Nephron (organoid): Measurements from ENCODE around the gene TECR.
A peak's percentile ranks its signal among the peaks of the same experiment; 100 is the strongest.

Experiments
- H3K27ac Mint-ChIP-seq, 3 experiments: 2 replicates each; pipeline ENCODE4 v1.8.0; 2020; ENCODE audit warnings: mixed read lengths in 3 of 3, mild to moderate bottlenecking in 2 of 3, moderate library complexity in 1 of 3
- H3K27me3 Mint-ChIP-seq: 2 replicates; pipeline ENCODE4 v1.8.0; 2021; ENCODE audit warnings: low read depth, mild to moderate bottlenecking, moderate library complexity, mixed read lengths
- H3K36me3 Mint-ChIP-seq: 2 replicates; pipeline ENCODE4 v1.8.0; 2020; ENCODE audit warnings: low read depth, mixed read lengths
- H3K4me1 Mint-ChIP-seq: 2 replicates; pipeline ENCODE4 v1.8.0; 2020; ENCODE audit warnings: mixed read lengths
- H3K4me3 Mint-ChIP-seq, 3 experiments: 2 replicates each; pipeline ENCODE4 v1.8.0; 2020; ENCODE audit warnings: mild to moderate bottlenecking in 3 of 3, mixed read lengths in 3 of 3, moderate library complexity in 2 of 3
- H3K9me3 Mint-ChIP-seq: 2 replicates; pipeline ENCODE4 v1.8.0; 2020; ENCODE audit warnings: mixed read lengths
- CTCF ChIP-seq, 3 experiments: fragments of 200-600 bp; sonication (generic); IDR thresholded peaks; one replicate each; pipeline ENCODE4 v1.5.0; 2021; ENCODE audit warnings: antibody characterized with exemption in 3 of 3; ENCODE audit not compliant: unreplicated experiment in 3 of 3

Gene TECR

GRCh38 chr19:14492756-14493337 lies 36.5 kb upstream of the TECR start:
- peaks cover 19% of the 10 kb centered on the region for H3K4me1 Mint-ChIP-seq
- peaks cover 39% of the 10 kb centered on the region for H3K36me3 Mint-ChIP-seq
- TF ChIP-seq CTCF (IDR thresholded peaks at IDR 0.05; ENCODE audit: unreplicated experiment in 3 of 3): no peak
- peaks cover 4% of the 10 kb centered on the region for H3K27me3 Mint-ChIP-seq
- H3K27ac Mint-ChIP-seq: no peak overlapping the region
- no peaks in the 10 kb centered on the region for H3K9me3 Mint-ChIP-seq
- no peak overlapping the region for H3K4me3 Mint-ChIP-seq

- H3K4me1 Mint-ChIP-seq: peaks cover 19% of the 10 kb centered on the region
- H3K36me3 Mint-ChIP-seq: peaks cover 26% of the 10 kb centered on the region
- peaks cover 4% of the 10 kb centered on the region for H3K27me3 Mint-ChIP-seq
- H3K27ac Mint-ChIP-seq: peak overlapping the region; percentile 13 to 55 (median 20)
- no peaks in the 10 kb centered on the region for H3K9me3 Mint-ChIP-seq
- H3K4me3 Mint-ChIP-seq: peak overlapping the region; percentile 84 to 90 (median 90)
- no peak for TF ChIP-seq CTCF (IDR thresholded peaks at IDR 0.05; ENCODE audit: unreplicated experiment in 3 of 3)
Measured at GRCh38 chr19:14494411-14494810, 35.0 kb upstream of the TECR start.

- Mint-ChIP-seq H3K36me3 (peaks cover 20% of the 10 kb centered on the region), H3K27ac (peak overlapping the region; percentile 20 to 56 (median 55)), H3K9me3 (no peaks in the 10 kb centered on the region), H3K27me3 (peaks cover 4% of the 10 kb centered on the region), H3K4me1 (peaks cover 19% of the 10 kb centered on the region), H3K4me3 (peak overlapping the region; percentile 90 to 93 (median 90))
- no peak for TF ChIP-seq CTCF (IDR thresholded peaks at IDR 0.05; ENCODE audit: unreplicated experiment in 3 of 3)
Measured at GRCh38 chr19:14494910-14495671, 34.3 kb upstream of the TECR start.

GRCh38 chr19:14495672-14496028 lies 33.7 kb upstream of the TECR start:
- H3K4me3 Mint-ChIP-seq: peak overlapping the region; percentile 90 to 93 (median 90)
- peaks cover 19% of the 10 kb centered on the region for H3K4me1 Mint-ChIP-seq
- TF ChIP-seq CTCF (IDR thresholded peaks at IDR 0.05; ENCODE audit: unreplicated experiment in 3 of 3): no peak
- H3K36me3 Mint-ChIP-seq: peaks cover 20% of the 10 kb centered on the region
- no peaks in the 10 kb centered on the region for H3K9me3 Mint-ChIP-seq
- peaks cover 4% of the 10 kb centered on the region for H3K27me3 Mint-ChIP-seq
- H3K27ac Mint-ChIP-seq: peak overlapping the region in 1 of 3 experiments; percentile 56

GRCh38 chr19:14496029-14496833 lies 33.2 kb upstream of the TECR start, which contains the start of gene GIPC1:
Gene GIPC1 (minus strand): TSS chr19:14496127. CDS start chr19:14482976, 13,151 bp downstream.
- Mint-ChIP-seq H3K4me3 (peak within 1 kb of the TSS; percentile 90 to 93 (median 90)), H3K27me3 (peaks cover 4% of the 10 kb centered on the region), H3K27ac (peak within 1 kb of the TSS; percentile 72 to 92 (median 90)), H3K36me3 (peaks cover 20% of the 10 kb centered on the region), H3K4me1 (peaks cover 19% of the 10 kb centered on the region), H3K9me3 (no peaks in the 10 kb centered on the region)
- TF ChIP-seq CTCF (IDR thresholded peaks at IDR 0.05; ENCODE audit: unreplicated experiment in 3 of 3): no peak
